HCT116 (cell line): ENCODE measurements around the gene CD70. TPM values are rescaled to one million over a fixed set of nuclear protein-coding genes. Genes with fewer than 3 reads are reported as not detected.

ENCODE experiments used
- ATAC-seq: fragments of 200-7000 bp; cut with Tn5 transposase; 2 replicates; pipeline ENCODE4 v1.9.1; 2020; ENCODE audit warnings: mild to moderate bottlenecking, moderate library complexity
- BruUV-seq: library from RNA; stranded (reverse); fragments of 400-500 nt; replicated peaks from 2 replicates; lab custom pipeline; 2021; lab: Mats Ljungman, UMichigan
- CTCF ChIA-PET: fragments of 300-600 bp; sonication (Branson Sonifier 250); formaldehyde crosslinking; loops from one replicate; lab custom pipeline; 2021; ENCODE audit warnings: antibody characterized with exemption; lab: Charles Lee
- POLR2A ChIA-PET: fragments of 300-600, 350-600 bp; sonication (Branson Sonifier 250); formaldehyde crosslinking; loops from one replicate; lab custom pipeline; 2021; ENCODE audit warnings: antibody characterized with exemption; lab: Charles Lee
- RAD21 ChIA-PET, 2 experiments: fragments of 300-600 bp; sonication (Branson Sonifier 250); formaldehyde crosslinking; loops; one replicate each; lab custom pipeline; 2023; ENCODE audit warnings: low total read pairs in 2 of 2; ENCODE audit not compliant: uncharacterized antibody in 2 of 2, unreplicated experiment in 2 of 2, low non-redundant PET in 1 of 2; lab: Charles Lee
- DNase-seq: peaks from one replicate; pipeline ENCODE4 v3.0.0-alpha.2; 2010; ENCODE audit warnings: low read depth, low spot score
- H2AFZ ChIP-seq: fragments of 200-600 bp; shearing (Covaris generic), sonication (generic); 2 replicates; pipeline ENCODE4 v1.6.1; 2017; ENCODE audit warnings: low read depth, mixed run types, mixed read lengths, antibody characterized with exemption, low read length; ENCODE audit not compliant: poor library complexity, severe bottlenecking
- H3K27ac ChIP-seq: 2 replicates; pipeline ENCODE4 v1.5.1; 2012; ENCODE audit warnings: low read depth, low read length
- H3K27me3 ChIP-seq: fragments of 200-600 bp; sonication (generic); 2 replicates; pipeline ENCODE4 v1.6.1; 2016; ENCODE audit warnings: mixed run types, low read length, mixed read lengths; ENCODE audit not compliant: insufficient read depth
- H3K36me3 ChIP-seq, 2 experiments: fragments of 200-500 bp in 1 of 2; fragments of 200-600 bp in 1 of 2; sonication (Bioruptor generic) in 1 of 2; sonication (generic) in 1 of 2; 2 replicates each; pipeline versions ENCODE4 v1.5.1 to v1.6.1; 2014 to 2016; ENCODE audit warnings: low read length in 2 of 2, inconsistent platforms in 1 of 2, mixed read lengths in 1 of 2, mixed run types in 1 of 2; ENCODE audit not compliant: insufficient read depth in 2 of 2, control insufficient read depth in 1 of 2
- H3K4me1 ChIP-seq, 2 experiments: fragments of 200-600 bp in 1 of 2; sonication (generic) in 1 of 2; 2 replicates each; pipeline versions ENCODE4 v1.5.1 to v1.6.1; 2012 to 2017; ENCODE audit warnings: low read length in 2 of 2, inconsistent platforms in 1 of 2, mild to moderate bottlenecking in 1 of 2, mixed read lengths in 1 of 2, mixed run types in 1 of 2, moderate library complexity in 1 of 2; ENCODE audit not compliant: insufficient read depth in 2 of 2, control insufficient read depth in 1 of 2
- H3K4me2 ChIP-seq: fragments of 200-600 bp; sonication (generic); 2 replicates; pipeline ENCODE4 v1.6.1; 2017; ENCODE audit warnings: mixed run types, low read length, mixed read lengths
- H3K4me3 ChIP-seq, 2 experiments: fragments of 200-600 bp in 1 of 2; sonication (generic) in 1 of 2; replicated peaks in 1 of 2; 2 replicates each; pipeline ENCODE4 v1.5.1; 2011 to 2016; ENCODE audit warnings: low read length in 2 of 2, control low read depth in 1 of 2, low read depth in 1 of 2, mild to moderate bottlenecking in 1 of 2, mixed read lengths in 1 of 2, mixed run types in 1 of 2
- H3K79me2 ChIP-seq: fragments of 200-600 bp; sonication (generic); 2 replicates; pipeline ENCODE4 v1.6.1; 2017; ENCODE audit warnings: mild to moderate bottlenecking, mixed run types, low read length, moderate library complexity, mixed read lengths; ENCODE audit not compliant: insufficient read depth
- H3K9ac ChIP-seq: fragments of 200-600 bp; sonication (generic); 2 replicates; pipeline ENCODE4 v1.6.1; 2016; ENCODE audit warnings: low read length, mixed read lengths
- H3K9me2 ChIP-seq: fragments of 200-600 bp; sonication (generic), shearing (Covaris generic); 2 replicates; pipeline ENCODE4 v1.6.1; 2017; ENCODE audit warnings: mixed run types, mild to moderate bottlenecking, moderate library complexity; ENCODE audit not compliant: insufficient read depth
- H3K9me3 ChIP-seq, 2 experiments: fragments of 200-500 bp in 1 of 2; fragments of 200-600 bp in 1 of 2; sonication (Bioruptor generic) in 1 of 2; sonication (generic) in 1 of 2; 2 replicates each; pipeline ENCODE4 v1.6.1; 2014 to 2017; ENCODE audit warnings: low read length in 2 of 2, mixed read lengths in 2 of 2, inconsistent platforms in 1 of 2, low read depth in 1 of 2, mild to moderate bottlenecking in 1 of 2, mixed run types in 1 of 2, moderate library complexity in 1 of 2; ENCODE audit not compliant: control insufficient read depth in 1 of 2, insufficient read depth in 1 of 2
- H4K20me1 ChIP-seq: fragments of 200-600 bp; sonication (generic), shearing (Covaris generic); 2 replicates; pipeline ENCODE4 v1.6.1; 2017; ENCODE audit warnings: mixed run types, mild to moderate bottlenecking, moderate library complexity; ENCODE audit not compliant: insufficient read depth
- CBX3 ChIP-seq: IDR thresholded peaks from 2 replicates; pipeline ENCODE4 v1.6.1; 2012; ENCODE audit warnings: low read depth
- CEBPB ChIP-seq: IDR thresholded peaks from 2 replicates; pipeline ENCODE4 v1.6.1; 2012; ENCODE audit warnings: low read depth
- ELF1 ChIP-seq: IDR thresholded peaks from 2 replicates; pipeline ENCODE4 v1.6.1; 2012; ENCODE audit warnings: low read depth, borderline replicate concordance
- EZH2 ChIP-seq: fragments of 200-600 bp; sonication (generic); IDR thresholded peaks from 2 replicates; pipeline ENCODE4 v1.6.1; 2017; ENCODE audit warnings: antibody characterized with exemption, mixed run types
- FOSL1 ChIP-seq: IDR thresholded peaks from 2 replicates; pipeline ENCODE4 v1.6.1; 2012; ENCODE audit warnings: low read depth
- JUND ChIP-seq: IDR thresholded peaks from 2 replicates; pipeline ENCODE4 v1.6.1; 2012
- POLR2AphosphoS5 ChIP-seq: IDR thresholded peaks from 2 replicates; pipeline ENCODE4 v1.6.1; 2011; ENCODE audit warnings: mild to moderate bottlenecking, low read depth, low read length, moderate library complexity
- SRF ChIP-seq: IDR thresholded peaks from 2 replicates; pipeline ENCODE4 v1.6.1; 2012; ENCODE audit warnings: low read depth
- TCF7L2 ChIP-seq: IDR thresholded peaks from 2 replicates; pipeline ENCODE4 v1.7.0; 2011; ENCODE audit warnings: borderline replicate concordance, inconsistent platforms; ENCODE audit not compliant: insufficient read depth, insufficient read length; ENCODE audit errors: extremely low read depth
- YY1 ChIP-seq: IDR thresholded peaks from 2 replicates; pipeline ENCODE4 v1.6.1; 2011; ENCODE audit warnings: low read length, low read depth, moderate library complexity, mild to moderate bottlenecking; ENCODE audit not compliant: insufficient replicate concordance; ENCODE audit errors: extremely low read depth
- ZNF274 ChIP-seq: fragments of 200-500 bp; sonication (Bioruptor generic); IDR thresholded peaks from 2 replicates; pipeline ENCODE4 v1.6.1; 2014; ENCODE audit warnings: mild to moderate bottlenecking, low read depth, low read length, inconsistent platforms
- intact Hi-C: fragments of 100-400 bp; cut with micrococcal nuclease; formaldehyde crosslinking; loops from 2 replicates; pipeline ENCODE4 v1.10.0; 2022
- total RNA-seq: library from RNA; stranded (reverse); gene quantifications from one replicate; pipeline ENCODE4 v1.2.1, GENCODE V29; 2021; ENCODE audit not compliant: unreplicated experiment
- TF ChIP-seq, protein P1 (sequence below): IDR thresholded peaks from 2 replicates; pipeline ENCODE4 v1.6.1; 2012
- TF ChIP-seq, protein P2 (sequence below): IDR thresholded peaks from 2 replicates; pipeline ENCODE4 v1.6.1; 2011; ENCODE audit warnings: mild to moderate bottlenecking, low read length, moderate library complexity; ENCODE audit not compliant: insufficient replicate concordance; ENCODE audit errors: extremely low read depth
- TF ChIP-seq, protein P3 (sequence below): IDR thresholded peaks from 2 replicates; pipeline ENCODE4 v1.6.1; 2012
- TF ChIP-seq, protein P4 (sequence below): IDR thresholded peaks from 2 replicates; pipeline ENCODE4 v1.6.1; 2012; ENCODE audit warnings: low read depth

Gene CD70
- total RNA-seq, 1 experiment from 2014 or later = 2.1 TPM

DNA sequence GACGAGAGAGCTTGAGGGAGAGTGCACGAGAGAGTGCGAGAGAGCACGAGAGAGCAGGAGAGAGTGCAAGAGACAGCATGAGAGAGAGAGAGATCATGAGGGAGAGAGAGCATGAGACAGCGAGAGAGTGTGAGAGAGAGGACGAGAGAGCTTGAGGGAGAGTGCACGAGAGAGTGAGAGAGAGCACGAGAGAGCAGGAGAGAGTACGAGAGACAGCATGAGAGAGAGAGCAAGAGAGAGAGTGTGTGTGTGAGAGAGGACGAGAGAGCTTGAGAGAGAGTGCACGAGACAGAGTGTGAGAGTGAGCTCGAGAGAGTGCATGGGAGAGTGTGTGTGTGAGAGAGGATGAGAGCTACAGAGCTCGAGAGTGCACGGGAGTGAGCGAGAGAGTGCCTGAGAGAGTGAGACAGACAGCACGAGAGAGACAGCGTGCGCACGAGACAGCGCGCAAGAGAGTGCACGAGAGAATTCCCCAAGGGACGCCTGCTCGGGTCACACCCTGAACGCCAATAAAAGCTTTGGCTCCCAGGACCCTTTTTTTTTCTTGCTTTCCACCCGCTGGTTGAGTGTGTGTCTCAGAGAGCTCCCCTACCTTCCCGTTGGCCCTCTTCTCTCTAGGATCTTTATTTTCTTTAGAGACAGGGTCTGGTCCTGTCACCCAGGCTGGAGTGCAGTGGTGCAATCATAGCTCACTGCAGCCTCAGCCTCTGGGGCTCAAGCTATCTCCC, 3.7 kb downstream of the CD70 start:
- no peaks in the 10 kb centered on the region for H3K4me1 ChIP-seq
- H3K27me3 ChIP-seq = peaks cover 15% of the 10 kb centered on the region; the same call in 1 of the 2 replicates
- H3K4me3 ChIP-seq = no peak overlapping the region
- no peaks in the 10 kb centered on the region for H3K36me3 ChIP-seq
- H3K9ac ChIP-seq = no peak overlapping the region
- H3K9me3 ChIP-seq = no peaks in the 10 kb centered on the region
- CTCF ChIA-PET = no interaction called here
- no peaks in the 10 kb centered on the region for H3K9me2 ChIP-seq
- no peak overlapping the region for H2AFZ ChIP-seq
- intact Hi-C loops = no loop called here
- H4K20me1 ChIP-seq = no peaks in the 10 kb centered on the region
- RAD21 ChIA-PET = no interaction called here
- no peaks in the 10 kb centered on the region for H3K79me2 ChIP-seq
- ATAC-seq (peak; percentile 25; the same call in 1 of the 2 replicates), DNase-seq (no peak)
- H3K4me2 ChIP-seq = no peak overlapping the region
- TF ChIP-seq, protein P1, sequence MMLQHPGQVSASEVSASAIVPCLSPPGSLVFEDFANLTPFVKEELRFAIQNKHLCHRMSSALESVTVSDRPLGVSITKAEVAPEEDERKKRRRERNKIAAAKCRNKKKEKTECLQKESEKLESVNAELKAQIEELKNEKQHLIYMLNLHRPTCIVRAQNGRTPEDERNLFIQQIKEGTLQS = no peak
- no peak for TF ChIP-seq CEBPB
- POLR2A ChIA-PET = no interaction called here
- no peak overlapping the region for H3K27ac ChIP-seq
- BruUV-seq = no TSS peak

DNA sequence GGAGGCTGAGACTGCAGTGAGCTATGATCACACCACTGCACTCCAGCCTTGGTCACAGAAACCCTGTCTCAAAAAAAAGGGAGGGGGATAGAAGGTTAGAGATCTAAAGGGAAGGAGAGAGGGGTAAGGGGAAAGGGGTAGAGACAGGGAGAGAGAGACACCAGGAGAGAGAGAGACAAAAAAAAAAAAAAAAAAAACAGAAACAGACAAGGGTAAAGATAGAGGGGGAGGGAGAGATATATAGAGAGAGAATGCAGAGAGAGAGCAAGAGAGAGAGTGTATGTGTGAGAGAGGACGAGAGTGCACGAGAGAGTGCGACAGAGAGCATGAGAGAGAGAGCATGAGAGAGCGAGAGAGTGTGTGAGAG, 4.2 kb downstream of the CD70 start:
- no peak overlapping the region for H2AFZ ChIP-seq
- RAD21 ChIA-PET = no interaction called here
- no peaks in the 10 kb centered on the region for H3K9me3 ChIP-seq
- no peak overlapping the region for H3K4me3 ChIP-seq
- H3K9me2 ChIP-seq = no peaks in the 10 kb centered on the region
- no peaks in the 10 kb centered on the region for H3K79me2 ChIP-seq
- POLR2A ChIA-PET = no interaction called here
- no TSS peak for BruUV-seq
- ATAC-seq (no peak), DNase-seq (no peak)
- no peaks in the 10 kb centered on the region for H3K4me1 ChIP-seq
- CTCF ChIA-PET = no interaction called here
- no peak overlapping the region for H3K27ac ChIP-seq
- H3K27me3 ChIP-seq = peaks cover 15% of the 10 kb centered on the region; the same call in 1 of the 2 replicates
- H4K20me1 ChIP-seq = no peaks in the 10 kb centered on the region
- H3K4me2 ChIP-seq = no peak overlapping the region
- no peak overlapping the region for H3K9ac ChIP-seq
- no peaks in the 10 kb centered on the region for H3K36me3 ChIP-seq
- intact Hi-C loops = no loop called here
- no peak for TF ChIP-seq ELF1
- no peak for TF ChIP-seq FOSL1
- no peak for TF ChIP-seq EZH2
- no peak for TF ChIP-seq CBX3
- no peak for TF ChIP-seq JUND
- no peak for TF ChIP-seq TCF7L2
- TF ChIP-seq POLR2AphosphoS5 = no peak
- no peak for TF ChIP-seq YY1
- TF ChIP-seq, protein P2, sequence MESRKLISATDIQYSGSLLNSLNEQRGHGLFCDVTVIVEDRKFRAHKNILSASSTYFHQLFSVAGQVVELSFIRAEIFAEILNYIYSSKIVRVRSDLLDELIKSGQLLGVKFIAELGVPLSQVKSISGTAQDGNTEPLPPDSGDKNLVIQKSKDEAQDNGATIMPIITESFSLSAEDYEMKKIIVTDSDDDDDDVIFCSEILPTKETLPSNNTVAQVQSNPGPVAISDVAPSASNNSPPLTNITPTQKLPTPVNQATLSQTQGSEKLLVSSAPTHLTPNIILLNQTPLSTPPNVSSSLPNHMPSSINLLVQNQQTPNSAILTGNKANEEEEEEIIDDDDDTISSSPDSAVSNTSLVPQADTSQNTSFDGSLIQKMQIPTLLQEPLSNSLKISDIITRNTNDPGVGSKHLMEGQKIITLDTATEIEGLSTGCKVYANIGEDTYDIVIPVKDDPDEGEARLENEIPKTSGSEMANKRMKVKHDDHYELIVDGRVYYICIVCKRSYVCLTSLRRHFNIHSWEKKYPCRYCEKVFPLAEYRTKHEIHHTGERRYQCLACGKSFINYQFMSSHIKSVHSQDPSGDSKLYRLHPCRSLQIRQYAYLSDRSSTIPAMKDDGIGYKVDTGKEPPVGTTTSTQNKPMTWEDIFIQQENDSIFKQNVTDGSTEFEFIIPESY = no peak
- TF ChIP-seq ZNF274 = no peak
- TF ChIP-seq, protein P3, sequence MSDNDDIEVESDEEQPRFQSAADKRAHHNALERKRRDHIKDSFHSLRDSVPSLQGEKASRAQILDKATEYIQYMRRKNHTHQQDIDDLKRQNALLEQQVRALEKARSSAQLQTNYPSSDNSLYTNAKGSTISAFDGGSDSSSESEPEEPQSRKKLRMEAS = no peak
- no peak for TF ChIP-seq SRF
- TF ChIP-seq, protein P4, sequence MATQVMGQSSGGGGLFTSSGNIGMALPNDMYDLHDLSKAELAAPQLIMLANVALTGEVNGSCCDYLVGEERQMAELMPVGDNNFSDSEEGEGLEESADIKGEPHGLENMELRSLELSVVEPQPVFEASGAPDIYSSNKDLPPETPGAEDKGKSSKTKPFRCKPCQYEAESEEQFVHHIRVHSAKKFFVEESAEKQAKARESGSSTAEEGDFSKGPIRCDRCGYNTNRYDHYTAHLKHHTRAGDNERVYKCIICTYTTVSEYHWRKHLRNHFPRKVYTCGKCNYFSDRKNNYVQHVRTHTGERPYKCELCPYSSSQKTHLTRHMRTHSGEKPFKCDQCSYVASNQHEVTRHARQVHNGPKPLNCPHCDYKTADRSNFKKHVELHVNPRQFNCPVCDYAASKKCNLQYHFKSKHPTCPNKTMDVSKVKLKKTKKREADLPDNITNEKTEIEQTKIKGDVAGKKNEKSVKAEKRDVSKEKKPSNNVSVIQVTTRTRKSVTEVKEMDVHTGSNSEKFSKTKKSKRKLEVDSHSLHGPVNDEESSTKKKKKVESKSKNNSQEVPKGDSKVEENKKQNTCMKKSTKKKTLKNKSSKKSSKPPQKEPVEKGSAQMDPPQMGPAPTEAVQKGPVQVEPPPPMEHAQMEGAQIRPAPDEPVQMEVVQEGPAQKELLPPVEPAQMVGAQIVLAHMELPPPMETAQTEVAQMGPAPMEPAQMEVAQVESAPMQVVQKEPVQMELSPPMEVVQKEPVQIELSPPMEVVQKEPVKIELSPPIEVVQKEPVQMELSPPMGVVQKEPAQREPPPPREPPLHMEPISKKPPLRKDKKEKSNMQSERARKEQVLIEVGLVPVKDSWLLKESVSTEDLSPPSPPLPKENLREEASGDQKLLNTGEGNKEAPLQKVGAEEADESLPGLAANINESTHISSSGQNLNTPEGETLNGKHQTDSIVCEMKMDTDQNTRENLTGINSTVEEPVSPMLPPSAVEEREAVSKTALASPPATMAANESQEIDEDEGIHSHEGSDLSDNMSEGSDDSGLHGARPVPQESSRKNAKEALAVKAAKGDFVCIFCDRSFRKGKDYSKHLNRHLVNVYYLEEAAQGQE = no peak
